Measurements from ENCODE around the gene TNRC18.

Gene TNRC18

DNA sequence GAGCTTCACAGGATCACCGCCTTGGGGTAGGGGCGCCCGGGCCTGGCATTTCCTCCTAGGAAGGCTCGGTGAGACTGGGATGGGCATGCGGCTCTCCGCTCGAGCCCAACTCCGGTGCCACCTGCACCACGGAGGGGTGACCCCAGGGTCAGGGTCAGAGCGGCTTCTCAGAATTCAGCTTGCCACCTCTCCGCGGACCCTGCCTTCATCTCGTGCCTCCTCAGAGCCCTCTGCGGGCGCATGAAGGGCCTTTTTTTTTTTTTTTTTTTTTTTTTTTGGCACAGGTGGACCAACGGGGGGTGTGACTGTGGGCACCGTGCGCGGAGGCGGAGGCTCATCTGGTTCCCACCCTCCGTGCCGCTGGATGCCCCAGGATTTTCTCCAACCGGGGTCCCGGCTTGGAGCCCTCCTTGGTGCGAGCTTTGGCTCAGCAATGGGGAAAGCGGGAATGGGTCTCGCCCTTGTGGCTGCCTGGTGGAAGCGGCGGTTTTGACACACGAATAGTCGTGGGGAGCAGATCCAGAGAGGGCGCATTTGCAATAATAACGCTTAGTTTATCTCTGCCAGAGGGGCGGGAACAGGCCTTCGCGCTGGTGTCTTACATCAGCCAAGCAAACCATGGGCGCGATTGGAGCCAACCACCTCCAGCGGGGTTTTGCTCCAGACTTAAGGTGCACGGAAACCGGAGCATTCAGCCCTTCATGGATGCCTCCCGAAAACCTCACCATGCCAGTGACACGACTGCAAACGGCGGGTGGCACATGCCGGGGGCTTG, 5.0 kb upstream of the TNRC18 start:
- DNase-seq (ENCODE audit: low read depth): no peak

DNA sequence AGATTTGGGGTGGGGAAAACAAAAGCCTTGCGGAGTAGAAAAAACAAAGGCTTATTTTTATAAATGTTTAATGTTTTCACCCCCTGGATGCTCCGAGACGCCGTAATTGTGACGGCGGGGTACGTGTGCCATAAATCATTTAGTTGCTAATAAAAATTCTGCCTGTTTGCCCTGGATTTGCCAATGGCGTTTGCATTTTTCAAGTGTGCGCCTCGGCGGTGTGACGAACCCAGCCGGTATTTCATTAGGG, 2.5 kb upstream of the TNRC18 start:
- no peak for DNase-seq (ENCODE audit: low read depth)

DNA sequence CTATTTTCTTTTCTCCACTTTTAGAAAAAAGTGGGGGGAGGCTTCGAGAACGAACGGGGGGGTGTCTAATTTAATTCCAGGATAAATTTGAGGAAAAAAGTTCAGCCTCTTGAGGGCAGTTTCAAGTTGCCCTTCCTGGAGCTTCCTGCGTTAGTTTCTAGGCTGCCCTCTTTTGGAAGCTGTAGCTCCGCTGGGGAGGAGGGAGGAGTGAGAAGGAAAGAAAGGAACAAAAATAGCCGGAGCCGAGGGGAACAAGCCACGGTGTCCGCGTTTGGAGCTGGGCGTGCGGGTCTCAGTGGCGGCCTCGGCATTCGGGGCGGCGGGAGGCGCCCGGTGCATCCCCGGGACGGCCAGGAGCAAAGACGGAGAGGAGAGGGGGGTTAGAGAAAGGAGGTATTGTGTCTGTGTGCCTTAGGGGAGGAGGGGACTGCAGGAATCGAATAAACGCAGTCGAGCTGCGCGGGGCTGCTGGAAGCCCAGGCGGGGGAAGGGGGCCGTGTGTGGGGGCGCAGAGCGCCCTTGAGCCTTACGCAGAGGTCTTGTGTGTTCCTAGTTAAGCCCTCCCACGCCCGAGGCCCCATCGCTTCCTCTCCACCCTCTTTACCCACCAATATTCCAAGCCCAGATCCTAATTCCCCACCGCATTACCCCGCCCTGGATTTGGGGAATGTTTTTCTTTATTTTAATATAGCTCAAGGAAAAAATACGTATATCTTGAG, 2.0 kb upstream of the TNRC18 start:
- no peak for DNase-seq (ENCODE audit: low read depth)

DNA sequence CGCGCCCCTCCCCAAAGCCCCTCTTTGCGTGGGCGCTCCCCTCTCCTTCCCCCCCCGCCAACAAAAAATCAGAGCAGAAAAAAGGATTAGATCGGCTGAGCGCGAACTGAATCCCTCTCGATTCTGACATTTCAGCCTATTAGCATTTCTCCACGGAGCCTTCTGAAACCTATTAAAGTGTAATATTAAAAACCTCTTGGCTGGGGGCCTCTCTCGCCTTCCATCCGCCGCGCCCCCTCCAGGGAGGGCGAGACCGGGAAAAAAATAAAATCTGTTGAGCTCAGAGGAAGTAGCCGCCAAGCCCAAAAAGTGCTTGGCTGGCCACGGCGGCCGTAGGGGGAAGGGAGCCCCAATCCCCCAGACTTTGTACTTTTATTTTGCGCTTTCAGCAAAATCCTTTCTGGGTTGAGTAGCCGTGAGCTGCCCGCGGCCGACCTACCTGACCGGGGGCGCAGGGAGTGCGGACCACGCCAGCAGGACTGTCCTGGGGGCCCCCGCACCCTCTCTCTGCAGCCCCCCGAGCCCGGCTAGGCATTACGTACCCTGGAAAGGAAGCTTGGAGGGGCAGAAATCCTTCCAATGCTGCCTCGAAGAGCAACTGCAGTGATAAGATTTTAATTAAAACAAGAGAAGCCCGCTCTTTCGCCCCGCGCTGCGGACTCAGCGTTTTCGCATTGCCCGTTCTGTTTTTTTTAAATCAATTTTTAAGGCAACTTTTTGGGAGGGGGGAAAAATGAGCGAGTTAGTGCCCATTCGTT, 1.3 kb upstream of the TNRC18 start:
- DNase-seq (ENCODE audit: low read depth): no peak

DNA sequence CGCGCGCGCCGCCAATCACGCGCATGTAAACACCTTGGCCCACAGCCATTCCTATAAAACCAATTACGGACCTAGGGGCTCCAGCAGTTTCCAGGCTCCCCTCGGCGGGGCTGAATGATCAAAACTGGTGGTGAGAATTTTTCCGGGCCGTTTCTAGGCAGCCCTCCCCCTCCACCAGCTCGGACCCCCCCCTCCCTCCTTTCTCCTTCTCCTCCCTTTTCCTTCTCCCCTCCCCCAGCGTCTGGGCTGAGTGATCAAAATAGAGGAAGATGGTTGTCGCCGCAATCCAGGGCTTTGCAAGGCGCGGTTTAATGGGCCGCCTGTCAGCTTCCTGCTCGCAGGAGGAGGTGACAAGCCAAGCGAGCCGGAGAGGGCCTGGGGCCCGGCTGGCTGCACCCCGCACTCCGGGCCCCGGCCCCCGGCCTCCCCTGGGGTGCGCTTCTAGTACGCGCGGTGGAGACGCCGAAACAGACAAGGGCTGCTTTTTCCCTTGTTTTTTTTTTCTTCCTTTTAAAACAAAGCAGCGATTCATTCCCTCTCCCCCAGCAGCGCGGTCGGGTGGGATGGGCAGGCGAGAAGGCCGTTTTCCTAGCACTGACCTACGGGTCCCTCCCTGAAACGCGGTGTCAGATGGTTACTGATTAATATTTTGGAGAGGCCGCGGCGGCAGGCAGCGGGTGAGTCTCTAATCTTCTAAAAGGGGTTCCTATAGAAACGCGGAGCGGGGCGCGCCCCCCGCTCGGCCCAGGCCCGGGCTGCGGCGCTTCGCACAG, 528 bp upstream of the TNRC18 start:
- no peak for DNase-seq (ENCODE audit: low read depth)

DNA sequence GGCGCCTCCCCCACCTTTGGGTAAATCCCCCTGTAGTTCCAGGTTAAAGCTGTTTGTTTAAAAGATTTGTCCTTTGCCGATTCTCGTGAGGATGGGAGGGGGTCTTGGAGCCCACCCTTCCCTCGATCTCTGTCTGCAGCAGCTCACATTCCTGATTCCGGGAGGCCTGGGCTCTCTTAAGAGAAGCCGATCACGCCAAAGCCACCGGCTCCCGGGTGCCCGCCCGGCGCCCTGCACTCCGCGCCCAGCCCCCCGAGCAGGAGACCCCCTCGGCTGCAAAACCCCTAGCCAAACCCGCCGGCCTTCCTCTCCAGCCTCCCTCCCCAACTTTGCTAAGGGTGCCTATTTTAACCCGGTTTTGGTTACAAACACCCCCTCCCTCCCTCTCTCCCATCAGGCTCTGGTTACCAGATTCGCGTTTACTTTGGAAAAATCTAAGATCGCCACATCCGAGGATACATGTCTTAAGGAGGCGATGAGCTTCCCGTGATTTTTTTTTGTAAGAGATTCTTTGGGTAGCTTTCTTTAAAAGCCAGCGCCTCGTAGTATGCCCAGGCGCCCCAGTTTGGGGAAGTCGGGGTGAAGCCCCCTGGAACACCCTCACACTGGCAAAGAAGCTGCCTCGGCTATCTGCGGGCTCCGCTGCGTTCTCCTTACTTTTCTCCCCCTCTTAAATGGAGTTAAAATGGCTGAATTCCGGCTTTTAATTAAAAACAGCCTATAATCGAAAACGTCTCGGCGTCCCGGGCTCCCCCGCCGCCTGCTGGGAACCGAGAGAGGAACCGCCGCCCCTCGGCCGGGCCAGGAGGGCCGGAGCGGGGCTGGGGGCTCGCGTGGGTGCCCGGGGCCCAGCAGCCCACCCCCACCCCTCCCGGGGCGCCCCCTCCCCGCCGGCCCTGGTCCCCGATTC, 983 bp downstream of the TNRC18 start:
- no peak for DNase-seq (ENCODE audit: low read depth)

DNA sequence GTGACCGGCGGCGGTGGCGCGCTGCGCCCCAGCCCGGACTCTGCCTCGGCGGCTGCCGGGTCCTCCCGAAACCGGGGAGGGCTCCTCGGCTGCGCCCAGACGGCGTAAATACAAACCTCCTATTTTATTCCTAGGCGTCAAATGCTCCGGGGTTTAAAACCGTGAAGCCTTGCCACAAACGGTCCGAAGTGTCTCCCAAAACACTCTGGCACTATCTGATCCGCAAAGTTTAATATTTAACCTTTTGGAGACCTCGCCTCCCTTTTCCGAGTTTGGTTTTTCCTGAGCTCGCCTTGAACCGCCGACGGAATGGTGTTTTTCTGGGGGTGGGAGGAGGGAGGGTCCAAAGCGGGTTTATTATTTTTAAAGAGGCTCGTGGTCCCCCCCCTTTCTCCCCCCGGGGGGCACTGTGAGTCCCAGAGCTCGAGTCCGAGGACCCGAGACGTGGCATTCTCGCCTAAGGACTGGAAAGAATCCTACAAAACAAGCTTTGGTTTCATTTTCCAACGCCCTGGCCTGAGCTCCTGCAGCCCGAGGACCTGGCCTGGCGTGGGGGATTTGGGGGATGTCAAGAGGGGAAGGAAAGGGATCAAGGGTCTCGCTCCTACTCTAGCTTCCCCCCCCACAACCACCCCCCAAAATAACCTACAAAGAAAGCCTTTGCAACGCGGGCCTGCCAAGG, 1.8 kb downstream of the TNRC18 start:
- no peak for DNase-seq (ENCODE audit: low read depth)

DNA sequence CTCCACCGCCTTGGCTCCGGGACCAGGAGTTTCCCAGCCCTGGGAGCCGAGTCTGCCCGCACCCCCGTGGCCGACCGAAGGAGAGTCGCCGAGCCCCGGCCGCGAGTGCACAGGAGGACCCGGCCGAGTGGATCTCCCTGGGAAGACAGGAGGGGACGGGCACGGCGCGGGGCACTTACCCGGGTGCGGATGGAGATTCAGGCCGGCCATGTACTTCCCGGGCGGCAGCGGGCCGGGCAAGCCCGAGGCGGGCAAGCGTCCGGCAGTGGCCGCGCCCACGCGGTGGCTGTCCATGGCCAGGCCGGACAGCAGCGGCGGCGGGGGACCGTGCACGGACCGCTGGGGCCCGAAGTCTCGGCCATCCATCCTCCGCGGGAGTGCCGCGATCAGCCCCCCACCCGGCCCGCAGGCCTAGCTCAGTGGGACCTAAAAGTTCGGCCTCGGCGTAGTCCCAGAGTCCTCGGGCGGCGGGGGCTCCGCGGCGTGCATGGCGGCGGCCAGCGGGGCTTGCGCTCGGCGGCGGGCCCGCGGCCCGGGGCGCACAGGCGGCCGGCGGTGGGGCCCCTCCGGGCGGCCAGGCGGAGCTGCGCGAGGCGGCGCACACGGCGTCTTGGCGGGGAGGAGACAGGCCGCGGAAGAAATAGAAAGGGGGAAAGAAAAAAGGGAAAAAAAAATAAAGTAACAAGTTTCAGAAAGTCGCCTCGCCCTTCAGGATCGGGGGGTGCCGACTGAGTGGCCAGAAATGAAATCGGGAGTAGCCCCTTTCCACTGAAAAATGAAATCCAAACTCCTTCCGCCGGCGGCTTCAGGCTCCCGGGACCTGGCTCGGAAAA, 2.5 kb downstream of the TNRC18 start:
- no peak for DNase-seq (ENCODE audit: low read depth)

DNA sequence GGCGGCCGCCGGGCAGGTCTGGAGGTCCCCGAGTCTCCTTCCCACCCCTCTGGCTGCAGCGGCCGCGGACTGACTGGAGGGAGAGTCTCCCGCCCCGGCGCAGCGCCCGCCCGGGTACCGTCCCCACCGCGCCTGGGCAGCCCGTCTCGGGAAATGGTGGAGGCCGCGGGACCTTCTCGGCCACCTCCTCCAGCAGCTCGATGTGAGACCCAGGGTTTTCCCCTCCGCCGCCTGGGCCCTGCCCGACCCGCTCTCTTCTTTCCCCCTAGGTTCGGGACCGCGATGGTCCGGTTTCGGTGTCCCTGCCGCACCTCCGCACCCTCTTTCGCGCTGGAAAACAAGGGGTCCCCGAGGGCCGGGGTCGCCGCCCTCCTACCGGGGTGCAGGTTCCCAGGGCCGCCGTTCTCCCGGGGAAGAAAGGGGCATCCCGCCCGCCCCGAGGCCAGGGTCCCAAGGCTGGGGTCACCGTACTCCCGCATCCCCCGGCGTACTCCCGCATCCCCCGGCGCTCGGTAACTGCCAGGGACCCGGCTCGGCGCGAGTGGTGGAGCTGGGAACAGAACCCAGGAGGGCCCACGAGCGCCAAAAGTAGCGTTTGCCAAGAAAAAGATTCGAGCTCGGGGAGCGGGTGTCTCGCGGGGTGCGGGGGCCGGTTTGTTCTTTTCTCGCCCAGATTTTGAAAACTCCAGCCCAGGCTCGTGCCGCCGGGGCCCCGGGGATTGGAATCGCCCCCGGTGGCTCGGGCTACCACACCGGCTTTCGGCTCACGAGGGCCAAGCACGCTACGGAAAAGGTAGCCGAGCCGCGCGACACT, 3.4 kb downstream of the TNRC18 start:
- DNase-seq (ENCODE audit: low read depth): no peak

DNA sequence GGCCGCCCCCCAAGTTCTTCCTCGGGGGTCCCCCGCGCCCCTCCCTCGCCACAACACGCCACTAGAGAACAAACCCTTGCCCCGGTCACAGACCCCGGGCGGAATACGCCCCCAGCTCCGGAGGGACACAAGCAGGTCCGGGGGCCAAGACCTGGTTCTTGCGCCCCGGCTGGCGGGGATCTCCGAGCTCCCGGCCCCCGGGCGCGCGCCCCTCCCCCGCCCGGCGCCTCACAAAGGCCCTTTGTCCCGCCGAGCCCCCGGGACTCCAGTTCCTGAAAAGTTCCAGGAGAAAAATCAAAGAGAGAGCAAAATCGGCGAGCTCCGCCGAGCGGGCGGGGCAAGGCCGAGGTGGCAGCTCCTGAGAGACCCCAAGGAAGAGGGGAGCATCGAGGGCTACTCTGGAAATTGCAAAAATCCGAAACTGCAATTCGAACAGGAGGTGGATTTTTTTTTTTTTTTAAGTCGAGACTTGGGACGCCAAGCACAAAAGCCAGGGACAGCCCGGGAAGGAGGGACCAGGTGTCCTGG, 4.0 kb downstream of the TNRC18 start:
- DNase-seq (ENCODE audit: low read depth): no peak

DNA sequence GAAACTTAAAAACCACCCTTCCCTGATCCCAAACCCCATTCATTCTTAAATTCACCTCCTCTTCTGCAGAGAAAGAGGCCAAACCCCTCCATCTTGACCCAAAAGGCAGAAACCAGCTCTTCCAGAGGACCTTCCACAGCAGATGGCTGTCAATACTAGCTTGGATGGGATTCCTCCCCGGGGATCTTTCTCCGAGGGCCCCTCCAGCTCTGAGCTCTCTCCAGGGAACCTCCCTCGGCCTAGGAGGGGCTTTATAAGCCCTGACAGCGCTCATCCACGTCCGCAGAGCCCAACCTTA, 5.4 kb downstream of the TNRC18 start:
- DNase-seq (ENCODE audit: low read depth): no peak

DNA sequence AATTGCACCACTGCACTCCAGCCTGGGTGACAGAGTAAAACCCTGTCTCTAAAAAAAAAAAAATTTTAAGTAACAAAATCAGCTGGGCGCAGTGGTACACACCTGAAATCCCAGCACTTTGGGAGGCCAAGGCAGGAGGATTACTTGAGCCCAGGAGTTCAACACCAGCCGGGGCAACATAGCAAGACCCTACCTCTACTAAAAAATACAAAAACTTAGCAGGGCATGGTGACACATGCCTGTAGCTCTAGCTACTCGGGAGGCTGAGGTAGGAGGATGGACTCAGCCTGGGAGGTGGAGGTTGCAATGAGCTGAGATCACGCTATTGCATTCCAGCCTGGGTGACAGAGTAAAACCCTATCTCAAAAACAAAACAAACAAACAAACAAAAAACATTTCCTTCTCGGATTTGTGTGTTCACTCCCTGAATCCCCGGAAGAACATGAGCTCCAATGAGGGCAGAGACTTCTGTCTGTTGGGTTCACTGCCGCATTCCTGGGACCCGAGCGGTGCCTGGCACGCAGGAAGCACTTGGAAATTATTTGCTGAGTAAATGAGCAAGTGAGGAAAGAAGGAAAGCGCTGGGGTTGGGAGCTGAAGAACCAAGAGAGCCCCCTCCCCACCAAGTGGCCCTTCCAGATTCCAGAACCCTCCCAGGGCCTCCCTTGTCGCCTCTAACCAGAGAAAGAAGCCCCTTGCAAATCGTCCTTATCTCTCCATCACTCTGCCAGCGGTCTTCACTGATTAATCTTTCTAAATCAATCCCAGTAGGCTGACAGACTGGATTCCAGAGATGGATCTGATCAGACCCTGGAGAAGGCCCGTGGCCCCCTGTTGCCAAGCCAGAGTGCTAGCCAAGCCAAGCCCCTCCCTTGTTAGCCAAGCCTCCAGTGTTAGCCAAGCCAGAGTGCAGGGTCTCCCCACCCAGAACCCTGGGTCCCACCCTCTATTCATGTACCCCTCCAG, 6.2 kb downstream of the TNRC18 start:
- no peak for DNase-seq (ENCODE audit: low read depth)

DNA sequence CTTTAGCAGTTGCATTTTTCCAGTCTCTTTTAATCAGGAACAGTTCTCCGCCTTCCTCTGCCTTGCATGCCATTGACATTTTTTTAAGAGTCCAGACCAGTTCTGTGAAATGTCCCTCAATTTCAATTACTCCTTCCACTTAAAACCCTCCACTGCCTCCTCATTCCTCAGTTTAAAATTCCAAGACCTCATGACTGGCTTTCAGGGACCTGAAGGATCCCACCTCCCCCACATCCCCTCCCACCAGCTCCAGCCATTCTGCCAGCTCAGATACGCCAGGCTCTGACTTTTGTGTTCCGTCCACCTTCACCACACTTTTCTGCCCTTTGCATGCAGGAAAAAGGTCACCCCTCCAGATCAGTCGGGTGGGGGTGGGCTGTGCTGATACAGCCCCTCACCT, 8.7 kb downstream of the TNRC18 start:
- no peak for DNase-seq (ENCODE audit: low read depth)

DNA sequence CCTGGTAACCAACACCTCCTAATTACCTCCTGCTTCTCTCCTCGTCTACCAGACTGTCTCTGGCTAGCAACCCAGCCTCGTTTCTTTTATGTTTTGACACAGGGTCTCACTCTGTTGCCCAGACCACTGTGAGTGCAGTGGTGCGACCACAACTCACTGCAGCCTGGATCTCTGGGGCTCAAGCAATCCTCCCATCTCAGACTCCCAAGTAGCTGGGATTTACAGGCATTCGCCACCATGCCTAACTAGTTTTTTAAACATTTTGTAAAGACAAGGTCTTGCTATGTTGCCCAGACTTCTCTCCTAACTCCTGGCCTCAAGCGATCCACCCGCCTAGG, 10.2 kb downstream of the TNRC18 start:
- DNase-seq (ENCODE audit: low read depth): no peak

DNA sequence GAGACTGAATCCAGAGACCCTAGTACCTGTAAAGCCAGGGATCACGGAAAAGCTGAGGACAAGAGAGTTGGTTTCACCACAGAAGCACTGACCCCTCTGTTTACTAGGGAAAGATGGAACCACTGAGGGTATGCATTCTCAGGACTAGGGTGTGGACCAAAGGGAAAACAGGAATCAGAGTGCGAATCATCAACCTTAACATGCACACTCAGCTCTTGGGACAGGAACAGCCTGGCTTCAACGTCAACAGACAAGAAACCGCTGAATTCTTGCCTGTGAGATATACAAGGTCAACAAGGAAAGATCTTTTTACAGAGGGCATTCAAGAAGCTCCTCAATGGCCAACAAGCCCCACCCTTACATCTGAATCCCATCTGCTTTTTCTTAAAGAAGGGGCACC, 14.9 kb downstream of the TNRC18 start:
- no peak for DNase-seq (ENCODE audit: low read depth)

DNA sequence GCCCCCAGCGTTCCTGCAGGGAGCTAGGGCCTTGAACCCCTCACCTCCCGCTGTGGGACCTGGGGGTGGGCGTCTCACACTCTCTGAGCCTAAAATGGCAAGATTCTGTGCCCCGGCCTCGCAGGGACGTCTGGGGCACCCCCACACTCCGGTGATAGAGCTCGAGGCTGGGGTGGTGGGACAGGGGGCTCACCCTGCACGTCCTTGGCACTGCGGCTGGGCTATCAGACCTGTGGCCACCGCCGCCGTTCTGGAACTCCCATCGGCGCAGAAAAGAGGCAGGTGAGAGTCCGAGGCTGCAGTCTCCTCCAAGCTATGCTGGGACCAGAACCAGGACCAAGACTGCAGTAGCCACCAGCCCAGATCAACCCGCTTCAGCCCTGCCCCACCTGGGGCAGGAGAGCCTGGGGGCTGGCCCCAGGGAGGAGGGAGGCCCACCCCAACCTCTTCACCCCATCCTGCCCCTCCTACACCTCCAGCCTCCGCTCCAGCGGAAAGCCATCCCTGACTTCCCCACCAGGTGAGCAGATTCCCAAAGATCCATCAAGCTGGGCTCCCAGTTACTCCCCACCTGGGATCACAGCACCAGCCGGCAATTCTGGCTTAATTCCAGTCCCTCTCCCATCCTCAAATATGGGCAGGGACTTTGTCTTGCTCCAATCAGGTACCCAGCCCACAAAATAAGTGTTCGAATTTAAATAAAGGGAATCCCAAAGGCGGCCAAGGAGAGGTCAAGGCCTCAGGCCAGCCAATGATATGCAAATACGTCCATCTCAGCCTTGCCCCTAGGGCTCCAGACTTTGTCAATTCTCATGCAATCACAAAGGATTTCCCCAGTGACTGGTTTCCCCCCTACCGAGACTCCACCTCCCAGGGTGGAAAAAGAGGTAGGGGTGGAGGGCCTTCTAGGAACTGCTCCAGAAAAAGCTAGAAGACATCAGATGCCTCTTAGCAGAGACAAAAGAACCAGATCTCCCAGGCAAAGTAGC, 16.4 kb downstream of the TNRC18 start:
- no peak for DNase-seq (ENCODE audit: low read depth)

DNA sequence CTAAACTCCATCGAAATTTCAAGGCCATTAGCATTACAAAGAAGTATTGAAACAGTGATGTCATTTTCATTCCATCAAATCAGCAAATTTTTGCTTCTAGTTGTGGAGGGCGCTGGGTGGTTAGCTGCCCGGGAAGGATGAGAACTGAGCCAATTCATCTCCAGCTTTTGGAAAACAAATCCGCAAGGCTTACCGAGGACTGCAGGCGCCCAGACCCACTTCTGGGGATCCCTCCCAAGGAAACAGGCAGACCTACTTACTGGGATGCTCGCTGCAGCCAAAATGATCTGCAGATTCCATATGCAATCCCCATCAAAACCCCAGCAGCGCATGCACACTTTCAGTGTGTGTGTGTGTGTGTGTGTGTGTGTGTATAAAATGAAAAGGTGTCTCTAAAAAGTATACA, 19.2 kb downstream of the TNRC18 start:
- no peak for DNase-seq (ENCODE audit: low read depth)
